ENCODE results near the gene FOXF2. TPM values are rescaled to one million over a fixed set of nuclear protein-coding genes. Genes with fewer than 3 reads are reported as not detected.

The FOXF2 gene
- polyA plus RNA-seq, 5 donors: 56.7 to 78.3 (median 62.7) TPM

DNA sequence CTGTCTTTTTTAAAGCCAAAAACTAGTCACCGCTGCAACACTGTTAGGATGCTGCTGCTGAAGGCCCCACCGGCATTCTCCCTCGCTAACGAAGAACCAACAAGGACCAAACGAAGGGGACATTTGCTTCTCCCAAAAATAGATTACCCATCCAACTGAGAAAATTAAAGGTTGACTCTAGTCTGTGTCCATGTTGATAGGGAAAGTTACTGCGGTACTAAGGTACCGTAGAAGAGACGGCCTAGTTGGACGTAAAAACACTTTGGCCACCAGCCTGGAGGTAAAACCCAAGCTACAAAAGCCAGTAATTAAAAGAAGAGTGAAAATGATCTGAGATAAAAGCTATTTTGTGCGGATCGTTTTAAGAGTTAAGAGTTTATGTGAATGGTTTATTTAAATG is 11.8 kb upstream of the FOXF2 start:
- DNase-seq: no peak

DNA sequence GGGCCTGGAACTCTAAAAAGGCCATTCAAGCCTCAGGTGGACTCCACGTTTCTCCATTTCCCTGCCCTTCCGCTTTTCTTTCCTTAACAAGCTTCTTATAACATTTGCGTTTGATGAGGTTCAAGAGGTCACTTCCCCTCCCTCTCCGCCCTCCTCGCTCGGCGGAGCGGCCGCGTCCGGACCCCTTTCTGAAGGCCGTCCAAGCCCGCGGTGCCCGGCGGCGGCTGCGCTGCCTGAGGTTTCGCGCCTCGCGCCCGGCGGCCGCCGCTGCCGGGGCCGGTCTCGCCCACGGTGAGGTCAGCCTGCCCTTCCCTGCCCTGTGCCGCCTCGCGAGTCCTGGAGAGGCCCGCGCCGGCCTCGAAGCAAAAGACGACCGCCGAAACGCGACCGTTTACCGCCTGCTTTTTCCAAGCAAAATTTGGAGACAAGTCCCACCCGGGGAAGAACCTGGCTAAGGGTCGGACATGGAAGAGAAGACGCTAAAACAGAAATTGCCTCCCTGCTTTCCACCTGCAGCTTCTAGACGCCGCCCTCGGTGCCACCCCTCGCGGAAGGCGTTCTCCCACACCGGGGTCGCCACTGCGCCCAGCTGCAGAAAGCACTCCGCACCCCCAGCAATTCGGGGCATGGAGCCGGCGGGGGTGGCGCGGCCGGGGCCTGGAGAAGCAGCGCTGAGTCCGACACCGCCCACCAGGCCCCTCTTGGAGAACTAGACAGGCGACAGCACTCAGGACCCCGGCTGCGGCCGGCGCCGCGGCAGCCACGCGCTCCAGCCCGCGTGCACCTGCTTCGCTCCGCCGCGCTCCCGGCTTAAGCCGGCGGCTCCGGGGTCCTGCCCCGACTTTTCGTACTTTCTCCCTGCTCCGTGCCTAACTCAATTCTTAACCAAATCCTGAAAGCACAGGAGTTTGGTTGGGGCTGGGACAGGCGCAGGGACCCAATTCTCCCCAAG is 11.0 kb upstream of the FOXF2 start:
- peak in 1 of 2 donors; percentile 14 for DNase-seq

DNA sequence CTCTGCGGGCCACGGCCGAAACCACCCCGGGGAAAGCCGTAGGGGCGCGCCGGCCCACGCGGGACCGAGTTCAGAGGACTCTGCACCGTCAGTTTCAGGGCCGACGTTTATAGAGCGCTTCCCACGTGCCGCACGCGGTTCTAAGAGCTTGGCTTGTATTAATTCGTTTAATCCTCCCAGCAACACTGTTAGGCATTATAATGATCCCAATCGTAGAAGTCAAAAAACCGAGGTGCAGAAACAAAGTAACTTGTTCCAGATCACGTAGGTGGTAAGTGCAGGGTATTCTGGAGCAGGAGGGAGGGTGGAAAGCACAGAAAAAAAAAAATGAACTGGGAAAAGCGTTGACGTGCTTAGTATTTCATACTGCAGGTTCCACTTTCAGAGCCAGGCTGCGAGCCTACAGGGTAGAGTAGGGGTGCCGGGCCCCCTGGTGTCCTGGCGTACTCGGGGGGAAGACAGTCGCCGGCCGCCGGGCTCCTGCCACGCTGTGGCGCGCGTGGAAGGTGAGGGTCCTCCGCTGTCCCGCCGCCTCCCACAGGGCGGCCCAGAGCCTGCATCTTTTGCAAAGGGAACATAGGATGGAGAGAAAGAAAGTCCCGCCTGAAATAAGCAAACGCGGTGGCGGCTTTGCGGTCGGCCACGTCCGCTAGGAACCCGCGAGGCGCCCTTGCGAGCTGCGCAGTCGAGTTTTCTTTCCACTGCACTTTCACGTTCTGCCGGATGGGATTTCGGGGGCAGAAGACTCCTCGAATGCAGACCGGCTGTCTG is 10.2 kb upstream of the FOXF2 start:
- DNase-seq: no peak

DNA sequence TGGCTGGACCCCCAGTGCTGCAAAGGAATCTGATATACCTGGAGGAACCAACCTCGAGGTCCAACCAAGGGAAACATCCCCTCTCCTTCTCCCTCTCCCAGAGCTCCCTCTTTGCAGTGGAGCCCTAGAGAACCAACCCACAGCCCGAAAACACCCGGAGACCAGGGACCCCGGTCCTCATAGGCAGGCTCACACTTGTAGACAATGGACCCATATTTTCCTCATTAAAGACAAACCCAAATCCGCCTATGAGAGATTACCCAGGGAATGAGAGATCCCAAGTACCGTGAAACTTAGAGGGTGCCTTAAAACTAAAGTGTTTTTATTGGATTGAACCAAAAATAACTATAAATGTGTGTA is 9.6 kb upstream of the FOXF2 start:
- no peak for DNase-seq

DNA sequence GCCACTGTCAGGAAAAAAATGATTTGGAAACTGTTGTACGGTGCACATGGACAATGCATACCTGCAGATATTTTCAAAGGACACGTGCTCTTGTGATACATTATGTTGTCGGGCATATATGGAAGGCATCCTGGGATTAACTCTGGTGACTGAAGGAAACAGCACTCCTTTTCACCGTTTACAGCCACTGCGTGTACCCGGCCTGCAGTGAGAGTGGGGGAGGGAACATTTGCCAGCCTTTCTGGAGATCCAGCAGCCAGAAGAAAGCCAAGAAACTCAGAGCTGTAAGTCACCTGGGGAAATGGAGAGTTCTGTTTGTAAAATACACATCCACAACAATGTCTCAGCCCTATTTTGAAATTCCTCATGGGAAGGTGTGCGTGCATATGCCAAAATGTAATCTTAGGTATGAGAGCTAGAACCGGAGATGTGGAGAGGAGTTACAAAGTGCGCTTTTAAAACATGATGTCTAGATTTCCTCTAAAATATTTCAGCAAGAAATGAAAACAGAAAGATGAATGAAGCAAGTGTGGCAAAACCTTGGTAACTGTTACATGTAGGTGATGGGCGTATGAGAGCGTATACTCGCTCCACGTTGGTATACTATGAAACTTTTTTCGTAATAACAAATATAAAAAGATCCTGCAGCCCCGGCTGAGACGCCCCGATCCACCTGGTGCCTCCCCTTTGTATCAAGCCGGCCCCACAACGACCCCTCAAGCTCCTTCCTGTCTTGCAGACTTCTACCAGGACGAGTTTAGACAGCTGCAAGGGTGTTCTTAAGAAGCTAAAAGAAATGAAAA is 8.6 kb upstream of the FOXF2 start:
- no peak for DNase-seq

DNA sequence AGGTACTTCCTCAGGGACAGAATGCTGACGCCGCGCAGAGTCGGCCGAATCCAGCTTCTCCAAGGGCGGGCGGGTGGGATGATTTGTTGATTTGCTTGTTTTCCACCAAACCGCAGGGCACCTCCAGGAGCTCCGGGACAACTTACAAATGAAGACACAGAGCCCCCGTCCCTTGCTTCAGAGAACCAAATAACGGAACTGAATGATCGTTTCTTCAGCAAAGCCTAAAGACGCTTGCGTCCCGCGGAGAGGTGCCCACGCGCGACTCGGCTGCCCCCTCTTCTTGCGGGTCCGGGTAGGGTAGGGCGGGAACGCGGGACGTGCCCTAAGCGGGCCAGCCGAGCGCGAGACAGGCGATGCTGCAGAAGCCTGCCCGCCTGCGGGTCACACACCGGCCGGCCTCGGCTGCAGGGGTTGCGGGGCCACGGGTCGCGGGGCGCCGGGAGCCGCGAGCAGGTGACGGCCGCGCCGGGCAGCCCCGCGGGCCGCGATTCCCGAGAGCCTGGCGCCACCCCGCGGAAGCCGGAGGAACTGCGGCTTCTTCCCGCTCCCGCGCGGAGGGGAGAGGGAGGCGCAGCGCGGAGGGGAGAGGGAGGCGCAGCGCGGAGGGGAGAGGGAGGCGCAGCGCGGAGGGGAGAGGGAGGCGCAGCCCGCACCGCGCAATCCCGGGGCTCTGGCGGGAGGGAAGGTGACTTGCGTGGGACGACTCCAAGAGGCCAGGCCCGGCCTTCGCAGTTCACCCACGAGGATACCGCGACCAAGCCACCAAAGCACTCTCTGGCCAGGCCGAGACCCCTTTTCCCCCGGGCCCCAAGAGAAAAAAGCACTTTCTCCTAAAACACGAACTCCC is 7.7 kb upstream of the FOXF2 start:
- peak; percentile 80 to 82 for DNase-seq

DNA sequence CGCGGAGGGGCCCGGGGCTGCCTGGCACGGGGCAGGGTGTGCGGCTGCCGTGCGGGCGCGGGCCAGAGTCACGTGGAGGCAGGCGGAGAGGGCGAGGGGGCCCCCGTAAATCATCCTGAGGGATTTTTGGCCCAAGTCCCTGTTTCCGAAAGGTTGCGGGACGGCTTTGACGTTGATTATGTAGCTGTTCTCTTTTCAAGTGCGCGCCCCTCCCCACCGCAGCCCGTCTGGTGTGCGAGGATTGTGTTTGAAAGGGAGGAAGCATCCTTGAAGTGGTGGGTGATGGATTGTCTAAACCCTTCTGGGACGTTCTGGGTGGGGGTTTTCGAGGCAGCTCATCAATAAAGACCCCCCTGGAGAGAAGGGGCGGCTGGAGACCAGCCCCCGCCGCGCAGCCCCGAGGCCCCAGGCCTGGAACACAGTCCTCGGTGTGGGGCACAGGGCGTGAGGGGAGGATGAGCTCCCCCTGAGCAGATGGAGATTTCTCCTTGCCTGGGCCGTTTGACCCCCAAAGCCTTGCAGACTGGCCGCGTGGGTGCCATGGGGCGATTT is 7.0 kb upstream of the FOXF2 start:
- peak; percentile 77 to 78 for DNase-seq

DNA sequence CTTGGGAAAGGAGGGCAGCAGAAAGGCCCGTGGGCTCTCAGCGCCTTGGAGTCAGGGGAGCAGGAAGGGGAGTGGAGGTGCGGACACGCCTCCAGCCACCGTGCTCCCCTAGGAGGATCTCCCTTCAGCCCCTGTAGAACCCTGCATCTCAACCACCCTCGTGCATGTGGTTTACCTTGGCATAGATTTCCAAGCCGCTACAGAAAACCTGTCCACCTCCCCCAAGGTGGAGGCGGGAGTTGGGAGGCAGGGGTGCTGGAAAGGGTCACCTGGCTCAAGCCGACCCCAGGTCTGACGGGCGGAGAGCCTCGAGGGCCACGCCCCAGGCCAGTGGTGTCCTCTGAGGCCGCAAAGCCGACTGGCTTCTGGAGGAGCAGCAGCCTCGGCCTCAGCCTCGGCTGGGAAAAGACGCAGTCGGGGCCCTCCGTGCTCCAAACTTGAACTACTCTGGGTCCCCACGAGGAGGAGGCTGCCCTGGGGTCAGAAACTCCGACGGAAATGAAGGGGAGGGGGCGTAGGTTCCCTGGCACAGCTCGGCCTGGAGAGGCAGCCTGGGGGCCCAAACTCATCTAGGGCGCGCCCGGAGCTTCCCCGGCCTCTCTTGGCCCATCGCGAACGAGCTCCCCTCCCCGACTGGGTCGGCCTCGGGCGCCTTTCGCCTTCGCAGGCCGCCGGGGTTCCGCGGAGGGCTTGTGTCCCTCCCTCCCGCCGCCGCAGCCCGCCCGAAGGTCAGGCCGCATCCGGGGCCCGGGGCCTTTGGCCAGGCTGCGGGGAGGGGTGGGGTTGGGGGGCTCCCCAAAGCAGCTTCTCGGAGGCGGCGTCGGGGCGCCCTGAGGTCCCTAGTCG is 6.3 kb upstream of the FOXF2 start:
- peak in 1 of 2 donors; percentile 58 for DNase-seq

DNA sequence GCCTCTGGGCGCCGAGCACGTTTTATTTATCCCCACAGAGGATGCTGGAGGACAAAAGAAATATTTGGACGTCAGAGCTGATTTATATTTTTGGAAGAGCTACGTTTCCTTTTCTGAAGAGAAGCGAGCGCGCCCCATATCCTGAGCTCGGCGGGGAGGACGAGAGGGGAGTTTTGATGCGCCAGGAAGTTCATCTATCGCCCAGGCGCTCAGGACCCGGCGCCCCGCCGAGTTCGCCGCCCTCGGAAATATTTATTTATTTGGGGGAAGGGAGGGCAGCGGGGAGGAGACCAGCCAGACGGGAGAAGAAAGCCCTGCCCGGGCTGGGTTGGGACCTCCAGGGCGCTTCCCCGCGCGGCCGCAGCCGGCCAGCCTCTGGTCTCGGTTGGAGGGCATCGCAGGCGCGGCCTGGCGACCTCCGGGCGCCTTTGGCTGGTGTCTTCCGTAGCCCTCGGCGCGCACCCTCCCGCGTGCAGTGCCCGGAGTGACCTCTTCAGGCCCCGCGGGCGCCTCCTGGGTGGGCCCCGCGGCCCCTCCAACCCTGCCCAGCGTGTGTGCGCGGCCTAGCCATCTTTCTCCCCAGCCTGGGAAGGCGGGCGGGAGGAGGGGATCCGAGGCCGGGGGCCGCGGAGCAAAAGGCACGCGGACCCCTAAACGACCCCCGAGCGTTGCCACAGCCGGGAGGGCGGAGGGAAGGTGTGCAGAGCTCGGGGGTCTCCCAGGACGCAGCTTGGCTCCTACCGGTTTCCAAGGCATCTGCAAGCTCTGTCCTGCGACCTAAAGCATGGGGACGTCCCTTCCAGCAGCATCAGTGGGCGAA is 5.4 kb upstream of the FOXF2 start:
- DNase-seq: peak in 1 of 2 donors; percentile 59

DNA sequence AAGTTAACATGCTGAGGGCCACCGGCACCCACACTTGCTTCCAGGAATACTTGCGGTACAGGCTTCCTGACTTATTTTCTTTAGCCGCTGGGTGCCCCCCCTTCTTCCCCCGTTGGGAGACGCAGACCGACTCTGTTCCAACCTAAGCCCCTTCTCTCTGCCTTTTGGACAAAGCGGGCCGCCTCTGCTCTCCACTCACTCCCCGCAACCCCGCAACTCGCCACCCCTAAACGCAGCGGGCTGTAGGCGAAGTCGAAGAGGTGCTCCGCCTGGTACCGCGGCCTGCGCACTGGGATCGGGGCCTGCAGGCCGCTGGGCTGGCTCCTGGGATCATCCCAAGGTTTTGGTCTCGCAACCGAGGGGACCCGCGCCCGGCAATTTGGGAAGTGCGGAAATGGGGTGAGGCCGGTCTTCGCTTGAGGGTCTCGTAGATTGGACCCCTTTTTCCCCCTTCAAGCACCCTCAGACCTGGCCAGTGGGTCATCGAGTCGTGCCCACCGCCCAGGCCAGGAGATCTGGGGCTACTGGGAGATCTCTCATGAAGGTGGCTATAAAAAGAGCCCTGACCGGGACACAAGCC is 4.7 kb upstream of the FOXF2 start:
- DNase-seq: no peak

DNA sequence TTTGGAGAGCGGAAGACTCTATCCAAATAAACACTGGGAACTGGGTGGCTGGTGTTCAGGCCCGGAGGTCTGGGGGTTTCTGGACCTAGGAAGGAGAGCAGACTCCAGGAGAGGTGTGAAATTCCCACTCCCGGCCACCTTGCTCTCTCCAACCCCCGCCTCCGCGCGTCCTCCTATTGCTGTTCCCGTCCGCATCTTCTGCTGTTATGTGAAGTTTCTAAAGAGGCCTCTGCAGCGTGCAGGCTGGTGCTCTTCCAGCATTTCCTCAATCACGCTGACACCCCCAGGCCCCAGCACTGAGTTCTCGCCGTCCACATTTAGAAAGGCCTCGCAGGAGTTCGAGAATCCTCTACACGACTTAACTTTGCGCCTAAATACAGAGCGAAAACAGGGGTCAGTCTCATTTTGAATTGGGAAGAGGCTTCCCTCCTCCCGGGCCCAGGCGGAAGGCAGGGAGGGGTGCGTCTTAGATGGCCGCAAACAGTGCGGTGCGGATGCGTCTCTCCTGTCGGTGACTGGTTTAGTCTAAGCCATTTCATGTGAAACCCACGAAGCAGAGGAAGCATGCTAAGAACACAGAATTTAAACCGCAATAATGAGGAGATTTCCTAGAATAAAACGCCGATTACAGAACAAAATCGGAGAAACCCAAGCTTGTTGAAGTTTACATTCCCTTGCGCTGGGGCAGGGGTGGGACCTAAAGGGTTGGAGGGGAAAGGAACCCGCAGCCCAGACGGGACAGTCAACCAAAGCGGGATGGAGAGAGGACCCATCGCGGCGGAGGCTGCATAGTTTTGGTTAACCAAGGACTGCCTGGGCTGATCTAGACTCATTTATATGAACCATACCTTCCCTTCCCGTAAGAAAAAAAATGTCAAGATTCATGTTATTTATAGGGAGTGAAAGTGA is 4.0 kb upstream of the FOXF2 start:
- no peak for DNase-seq

DNA sequence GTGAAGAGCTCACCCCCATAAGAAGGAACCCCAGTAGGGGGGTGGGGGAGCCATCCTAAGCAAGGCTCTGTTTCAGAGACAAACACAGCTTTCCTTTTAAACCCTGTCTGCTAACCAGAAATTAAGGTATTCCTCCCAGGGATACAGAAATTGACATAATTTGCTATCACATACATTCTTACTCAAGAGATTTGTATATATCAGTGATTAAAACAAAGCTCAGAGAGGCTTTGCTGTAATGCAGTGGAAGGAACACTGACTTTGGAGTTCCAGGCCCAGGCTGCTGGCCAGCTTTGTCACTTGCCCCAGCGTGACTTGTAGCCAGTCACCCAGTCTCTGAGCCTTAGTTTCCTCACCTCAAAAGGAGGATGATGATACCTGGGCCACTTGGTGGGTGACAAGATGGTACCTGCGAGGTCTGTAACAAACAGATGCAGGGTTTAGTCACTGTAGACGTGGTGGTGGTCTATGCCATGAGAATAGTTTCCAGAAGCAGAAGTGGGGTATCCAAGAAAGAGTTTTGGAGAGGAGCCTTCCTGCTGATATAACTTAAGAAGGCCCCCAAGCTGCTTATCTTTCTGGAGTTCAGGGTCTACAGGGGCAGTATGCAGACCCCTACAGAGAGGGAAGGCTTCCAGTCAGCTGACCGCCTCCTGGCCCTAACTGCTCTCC is 3.2 kb upstream of the FOXF2 start:
- DNase-seq: no peak

DNA sequence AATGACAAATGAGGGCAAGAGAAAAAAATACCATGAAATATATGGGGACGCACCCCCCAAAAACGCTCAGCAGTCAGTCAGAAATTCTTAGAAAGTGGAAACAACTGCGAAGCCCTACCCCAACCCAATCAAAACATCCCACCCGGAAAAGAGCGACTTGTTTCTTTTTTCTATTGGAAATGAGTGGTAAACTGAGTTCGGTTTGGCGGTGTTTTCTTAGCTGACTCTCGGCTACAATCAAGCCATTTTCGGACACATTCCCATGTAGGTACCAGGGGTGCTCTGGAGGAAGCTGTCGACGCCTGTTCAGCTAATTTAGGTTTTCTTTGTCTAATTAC is 1.9 kb upstream of the FOXF2 start:
- no peak for DNase-seq

DNA sequence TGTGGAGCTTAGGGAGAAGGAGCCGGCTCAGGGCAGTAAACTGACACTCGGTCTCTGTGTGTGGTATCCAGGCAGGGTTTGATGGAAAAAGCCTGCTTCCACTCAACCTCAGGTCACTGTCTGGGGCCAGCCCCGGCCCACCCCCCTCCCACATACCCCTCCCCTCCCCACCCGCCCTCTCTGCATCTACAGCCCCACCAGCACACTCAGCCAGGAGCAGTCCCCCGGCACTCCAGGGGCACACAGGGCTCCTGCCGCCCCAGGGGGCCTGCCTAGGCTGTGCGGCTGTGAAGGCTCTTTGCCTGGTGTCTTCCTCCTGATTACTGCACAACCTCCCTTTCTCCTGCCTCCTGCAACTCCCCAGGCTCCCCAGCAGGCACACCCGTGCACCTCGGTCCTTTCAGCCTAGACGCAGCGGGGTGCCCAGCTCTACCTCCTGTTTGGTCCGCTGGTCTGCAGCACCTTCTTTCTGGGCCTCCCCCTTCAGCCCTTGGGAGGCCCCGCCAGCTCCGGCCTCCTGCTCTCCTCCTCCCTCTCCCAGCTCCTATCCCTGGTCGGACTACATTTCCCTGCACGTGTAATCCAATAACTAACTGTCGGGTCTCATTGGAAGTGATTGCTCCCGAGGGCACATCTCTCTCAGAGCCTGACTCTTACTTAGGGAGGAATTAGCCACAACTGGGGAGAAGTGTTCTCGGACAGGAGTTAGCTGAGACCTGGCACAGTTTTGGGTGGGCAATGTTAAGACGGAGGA is 1.3 kb upstream of the FOXF2 start:
- peak in 1 of 2 donors; percentile 57 for DNase-seq

DNA sequence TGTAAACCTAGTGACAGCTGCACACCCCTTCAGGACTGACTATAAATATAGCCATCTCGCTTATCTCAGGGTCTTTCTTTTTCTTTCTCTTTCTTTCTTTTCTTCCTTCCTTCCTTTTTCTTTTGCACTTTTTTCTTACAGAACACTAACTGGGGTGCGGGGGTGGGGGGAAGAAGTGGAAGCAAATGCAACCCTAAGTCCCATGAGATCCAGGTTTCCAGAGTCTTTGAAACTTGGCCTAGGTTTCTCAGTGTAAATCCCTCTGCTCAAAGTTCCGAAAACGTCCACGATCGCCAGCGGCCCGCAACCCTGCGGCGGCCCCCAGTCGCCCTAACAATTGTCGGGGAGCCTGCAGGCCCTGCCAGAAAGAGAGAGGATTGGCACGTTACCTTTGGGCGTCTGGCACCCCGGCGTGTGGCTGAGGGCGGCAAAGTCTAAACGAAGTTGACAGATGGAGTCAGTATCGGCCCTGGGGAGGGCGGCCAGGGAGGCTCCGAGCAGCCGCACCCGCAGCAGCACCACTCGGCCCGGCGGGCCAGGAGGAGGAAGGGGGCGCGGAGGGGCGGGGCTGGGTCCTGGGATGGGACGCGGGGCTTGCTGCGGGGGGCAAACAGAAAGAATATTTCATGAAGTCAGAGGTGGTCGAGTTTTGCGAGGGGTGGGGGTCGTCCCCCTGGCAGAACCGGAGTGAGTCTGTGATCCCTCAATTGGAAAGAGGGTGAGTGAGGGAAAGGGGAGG is 577 bp upstream of the FOXF2 start:
- no peak for DNase-seq

Data from right lung (tissue), 5 donors.